ENCODE data around the gene TFB2M. TPM values are rescaled to one million over a fixed set of nuclear protein-coding genes. Genes with fewer than 3 reads are reported as not detected.
A peak's percentile ranks its signal among the peaks of the same experiment; 100 is the strongest.

TFB2M gene
- total and polyA plus RNA-seq, 2 of the 13 experiments (the other 11 are each of a cell fraction or from before 2014, with no cell fraction given) = 15.7 to 31.4 TPM

GRCh38 chr1:246583448-246584185, 17.6 kb upstream of the TFB2M start (continued):
- peak; percentile 27; the same call in 1 of the 2 replicates for TF ChIP-seq ZNF841 (CRISPR knock-in tag; IDR thresholded peaks at IDR 0.05; ENCODE audit: borderline replicate concordance)
- TF ChIP-seq SMAD9 (CRISPR knock-in tag; IDR thresholded peaks at IDR 0.05) = no peak
- no peak for TF ChIP-seq MZF1 (CRISPR knock-in tag; IDR thresholded peaks at IDR 0.05; ENCODE audit: borderline replicate concordance)
- TF ChIP-seq RAD21 (CRISPR knock-in tag; IDR thresholded peaks at IDR 0.05) = no peak
- no peak for TF ChIP-seq ZNF75D (CRISPR knock-in tag; IDR thresholded peaks at IDR 0.05; ENCODE audit: borderline replicate concordance)
- TF ChIP-seq NR3C1 (CRISPR knock-in tag; IDR thresholded peaks at IDR 0.05) = no peak
- TF ChIP-seq HNF1B (CRISPR knock-in tag; IDR thresholded peaks at IDR 0.05) = no peak
- no peak for TF ChIP-seq ZNF674 (CRISPR knock-in tag; IDR thresholded peaks at IDR 0.05; ENCODE audit: low read depth)
- no peak for TF ChIP-seq ZNF616 (CRISPR knock-in tag; IDR thresholded peaks at IDR 0.05; ENCODE audit: low read depth)
- no peak for TF ChIP-seq NFYB (CRISPR knock-in tag; IDR thresholded peaks at IDR 0.05)
- peak; percentile 91 for TF ChIP-seq ZNF331 (CRISPR knock-in tag; IDR thresholded peaks at IDR 0.05)
- no peak; the same call in 1 of the 2 replicates for TF ChIP-seq AFF4 (CRISPR knock-in tag; IDR thresholded peaks at IDR 0.05)
- TF ChIP-seq ATF2 (CRISPR knock-in tag; IDR thresholded peaks at IDR 0.05) = peak; percentile 83
- TF ChIP-seq ZNF232 (CRISPR knock-in tag; IDR thresholded peaks at IDR 0.05; ENCODE audit: borderline replicate concordance) = no peak
- TF ChIP-seq ZNF703 (CRISPR knock-in tag; IDR thresholded peaks at IDR 0.05; ENCODE audit: borderline replicate concordance) = no peak
- TF ChIP-seq SKI (IDR thresholded peaks at IDR 0.05; ENCODE audit: partially characterized antibody) = peak; percentile 94
- 0 out of 2 replicates have a peak, but pooled peaks have one; percentile 45 for TF ChIP-seq ZBTB3 (CRISPR knock-in tag; IDR thresholded peaks at IDR 0.05; ENCODE audit: borderline replicate concordance, low read depth)
- TF ChIP-seq HNRNPUL1 (IDR thresholded peaks at IDR 0.05; ENCODE audit: low read depth, low read length) = no peak
- TF ChIP-seq PAXIP1 (CRISPR knock-in tag; conservative IDR thresholded peaks at IDR 0.05) = peak; percentile 98
